ENCODE measurements around the gene TSPAN15.

DNA sequence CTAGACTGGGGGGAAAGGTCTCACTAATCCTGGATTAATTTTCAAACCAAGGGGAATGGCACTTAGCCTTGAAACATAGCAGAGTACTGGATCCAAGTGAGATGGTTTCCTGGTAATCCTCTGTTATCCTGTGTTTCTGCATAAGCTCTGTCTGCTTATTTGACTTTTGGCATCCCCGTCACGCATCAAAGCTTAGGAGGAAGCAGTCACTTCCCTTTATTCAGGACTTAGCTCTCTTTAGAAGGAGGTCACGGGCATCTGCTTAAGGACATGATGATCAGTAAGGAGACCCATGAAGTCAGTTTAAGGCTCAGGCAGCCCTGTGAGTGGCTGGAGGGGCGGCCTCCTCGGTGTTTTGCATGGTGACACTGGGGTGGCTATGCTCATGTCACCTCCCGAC, 30.0 kb downstream of the TSPAN15 start:
- TF ChIP-seq, protein P1, sequence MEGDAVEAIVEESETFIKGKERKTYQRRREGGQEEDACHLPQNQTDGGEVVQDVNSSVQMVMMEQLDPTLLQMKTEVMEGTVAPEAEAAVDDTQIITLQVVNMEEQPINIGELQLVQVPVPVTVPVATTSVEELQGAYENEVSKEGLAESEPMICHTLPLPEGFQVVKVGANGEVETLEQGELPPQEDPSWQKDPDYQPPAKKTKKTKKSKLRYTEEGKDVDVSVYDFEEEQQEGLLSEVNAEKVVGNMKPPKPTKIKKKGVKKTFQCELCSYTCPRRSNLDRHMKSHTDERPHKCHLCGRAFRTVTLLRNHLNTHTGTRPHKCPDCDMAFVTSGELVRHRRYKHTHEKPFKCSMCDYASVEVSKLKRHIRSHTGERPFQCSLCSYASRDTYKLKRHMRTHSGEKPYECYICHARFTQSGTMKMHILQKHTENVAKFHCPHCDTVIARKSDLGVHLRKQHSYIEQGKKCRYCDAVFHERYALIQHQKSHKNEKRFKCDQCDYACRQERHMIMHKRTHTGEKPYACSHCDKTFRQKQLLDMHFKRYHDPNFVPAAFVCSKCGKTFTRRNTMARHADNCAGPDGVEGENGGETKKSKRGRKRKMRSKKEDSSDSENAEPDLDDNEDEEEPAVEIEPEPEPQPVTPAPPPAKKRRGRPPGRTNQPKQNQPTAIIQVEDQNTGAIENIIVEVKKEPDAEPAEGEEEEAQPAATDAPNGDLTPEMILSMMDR (IDR thresholded peaks at IDR 0.05) = no peak
- TF ChIP-seq POLR2A (IDR thresholded peaks at IDR 0.05) = no peak

Measured in right lobe of liver (tissue), 4 donors.